WTC11 (cell line): ENCODE measurements around the gene GSTM4. TPM values are rescaled to one million over a fixed set of nuclear protein-coding genes. Genes with fewer than 3 reads are reported as not detected.
A peak's percentile ranks its signal among the peaks of the same experiment; 100 is the strongest.

ENCODE experiments used
- ATAC-seq: fragments of 200-7000 bp; cut with Tn5 transposase; 2 replicates; pipeline ENCODE4 v1.10.0; 2021; ENCODE audit warnings: mild to moderate bottlenecking, moderate library complexity
- CTCF ChIA-PET: fragments of 300-600 bp; sonication (Branson Sonifier 250); formaldehyde crosslinking; loops from one replicate; lab custom pipeline; 2021; ENCODE audit warnings: antibody characterized with exemption; lab: Charles Lee
- POLR2A ChIA-PET: fragments of 350-600 bp; sonication (Branson Sonifier 250); formaldehyde crosslinking; loops from one replicate; lab custom pipeline; 2021; ENCODE audit warnings: antibody characterized with exemption; lab: Charles Lee
- DNase-seq: peaks from one replicate; pipeline ENCODE4 v3.0.0; 2021; ENCODE audit warnings: low spot score
- H3K27ac Mint-ChIP-seq: 2 replicates; pipeline ENCODE4 v1.8.0; 2021; ENCODE audit warnings: mixed read lengths
- H3K27me3 Mint-ChIP-seq: 2 replicates; pipeline ENCODE4 v1.8.0; 2021; ENCODE audit warnings: low read depth, mild to moderate bottlenecking, moderate library complexity, mixed read lengths
- H3K36me3 Mint-ChIP-seq: 2 replicates; pipeline ENCODE4 v1.8.0; 2021; ENCODE audit warnings: mixed read lengths
- H3K4me1 Mint-ChIP-seq: 2 replicates; pipeline ENCODE4 v1.8.0; 2022; ENCODE audit warnings: mixed read lengths
- H3K4me3 Mint-ChIP-seq: 2 replicates; pipeline ENCODE4 v1.8.0; 2021; ENCODE audit warnings: mild to moderate bottlenecking, moderate library complexity, mixed read lengths
- H3K9me3 Mint-ChIP-seq: 2 replicates; pipeline ENCODE4 v1.8.0; 2021; ENCODE audit warnings: mixed read lengths
- AFF4 ChIP-seq: sonication (generic); formaldehyde crosslinking; IDR thresholded peaks from 2 replicates; pipeline ENCODE4 v1.8.1; 2023; ENCODE audit warnings: mild to moderate bottlenecking, missing genetic modification reagents, borderline replicate concordance
- ATF1 ChIP-seq: sonication (generic); formaldehyde crosslinking; IDR thresholded peaks from 2 replicates; pipeline ENCODE4 v1.8.1; 2023; ENCODE audit warnings: mild to moderate bottlenecking, moderate library complexity, missing genetic modification reagents
- ATF2 ChIP-seq: sonication (generic); formaldehyde crosslinking; IDR thresholded peaks from 2 replicates; pipeline ENCODE4 v1.8.1; 2022; ENCODE audit warnings: low read depth, missing genetic modification reagents, borderline replicate concordance
- CTCF ChIP-seq: fragments of 200-600 bp; IDR thresholded peaks from 2 replicates; pipeline ENCODE4 v1.8.0; 2022; ENCODE audit warnings: antibody characterized with exemption
- EMX1 ChIP-seq: fragments of 250-450 bp; sonication (Bioruptor Pico); IDR thresholded peaks from 2 replicates; pipeline ENCODE4 v1.8.0; 2021; ENCODE audit warnings: mild to moderate bottlenecking
- ERG ChIP-seq: fragments of 250-450 bp; sonication (Bioruptor Pico); IDR thresholded peaks from 2 replicates; pipeline ENCODE4 v1.8.0; 2021; ENCODE audit warnings: mild to moderate bottlenecking
- HMGA2 ChIP-seq: fragments of 250-450 bp; sonication (Bioruptor Pico); IDR thresholded peaks from 2 replicates; pipeline ENCODE4 v1.4.0; 2021; ENCODE audit warnings: mild to moderate bottlenecking, moderate library complexity
- MAX ChIP-seq: sonication (generic); formaldehyde crosslinking; IDR thresholded peaks from 2 replicates; pipeline ENCODE4 v1.8.0; 2022; ENCODE audit warnings: mild to moderate bottlenecking, missing genetic modification reagents
- NFE2L1 ChIP-seq: sonication (generic); formaldehyde crosslinking; IDR thresholded peaks from 2 replicates; pipeline ENCODE4 v1.8.1; 2023; ENCODE audit warnings: missing genetic modification reagents
- NR2C2 ChIP-seq: sonication (generic); formaldehyde crosslinking; IDR thresholded peaks from 2 replicates; pipeline ENCODE4 v1.8.0; 2022; ENCODE audit warnings: mild to moderate bottlenecking, missing genetic modification reagents
- SOX15 ChIP-seq: fragments of 250-450 bp; sonication (Bioruptor Pico); IDR thresholded peaks from 2 replicates; pipeline ENCODE4 v1.9.0; 2021; ENCODE audit warnings: mild to moderate bottlenecking
- TP53 ChIP-seq: sonication (generic); formaldehyde crosslinking; IDR thresholded peaks from 2 replicates; pipeline ENCODE4 v1.8.1; 2023; ENCODE audit warnings: mild to moderate bottlenecking, missing genetic modification reagents
- USF2 ChIP-seq: sonication (generic); formaldehyde crosslinking; IDR thresholded peaks from 2 replicates; pipeline ENCODE4 v1.8.1; 2023; ENCODE audit warnings: mild to moderate bottlenecking, missing genetic modification reagents, moderate library complexity
- ZNF219 ChIP-seq: sonication (generic); formaldehyde crosslinking; IDR thresholded peaks from 2 replicates; pipeline ENCODE4 v1.8.0; 2023; ENCODE audit warnings: missing genetic modification reagents, mild to moderate bottlenecking, borderline replicate concordance
- ZNF281 ChIP-seq: sonication (generic); formaldehyde crosslinking; IDR thresholded peaks from 2 replicates; pipeline ENCODE4 v1.8.0; 2023; ENCODE audit warnings: mild to moderate bottlenecking, missing genetic modification reagents
- ZNF396 ChIP-seq: fragments of 250-450 bp; sonication (Bioruptor Pico); IDR thresholded peaks from 2 replicates; pipeline ENCODE4 v1.8.0; 2021; ENCODE audit warnings: mild to moderate bottlenecking, moderate library complexity, borderline replicate concordance
- ZNF416 ChIP-seq: fragments of 250-450 bp; sonication (Bioruptor Pico); IDR thresholded peaks from 2 replicates; pipeline ENCODE4 v1.9.0; 2021; ENCODE audit warnings: mild to moderate bottlenecking, inconsistent platforms
- ZNF425 ChIP-seq: fragments of 250-450 bp; sonication (Bioruptor Pico); conservative IDR thresholded peaks from 2 replicates; pipeline ENCODE4 v1.9.0; 2021; ENCODE audit warnings: mild to moderate bottlenecking
- total RNA-seq: library from RNA; stranded (reverse); gene quantifications from 3 replicates; pipeline ENCODE4 v1.2.3, GENCODE V29; 2021

The GSTM4 gene
- total RNA-seq, 1 experiment from 2014 or later, result 16.7 TPM

- Mint-ChIP-seq H3K4me3 (no peak overlapping the region), H3K36me3 (peaks cover 11% of the 10 kb centered on the region), H3K27me3 (no peaks in the 10 kb centered on the region), H3K9me3 (no peaks in the 10 kb centered on the region), H3K27ac (peak overlapping the region; percentile 84; the same call in 1 of the 2 replicates), H3K4me1 (peaks cover 27% of the 10 kb centered on the region)
- ATAC-seq (no peak), DNase-seq (no peak)
- ChIA-PET POLR2A (no interaction called here), CTCF (interaction anchor here (1.2 to 1.7 kb wide), 3 partner anchors 18 to 137 kb away, joined by 4 to 7 read pairs (median 6); no protein-coding TSS in a partner anchor)
- TF ChIP-seq NFE2L1 (CRISPR knock-in tag) (no peak), ZNF416 (no peak), MAX (CRISPR knock-in tag) (no peak), ZNF396 (no peak), ZNF219 (CRISPR knock-in tag) (no peak), USF2 (CRISPR knock-in tag) (no peak), SOX15 (CRISPR knock-in tag) (no peak), TP53 (CRISPR knock-in tag) (no peak)
Measured at GRCh38 chr1:109634771-109635750, 20.8 kb upstream of the GSTM4 start.

GRCh38 chr1:109635862-109636200 is 20.1 kb upstream of the GSTM4 start:
- POLR2A ChIA-PET, result interaction anchor here (0.7 to 0.9 kb wide), 2 partner anchors 19 to 87 kb away, joined by 3 read pairs; partner anchors contain the start of gene GNAI3
- Mint-ChIP-seq H3K9me3 (no peaks in the 10 kb centered on the region), H3K4me1 (peaks cover 28% of the 10 kb centered on the region), H3K36me3 (peaks cover 7% of the 10 kb centered on the region), H3K27ac (peak overlapping the region; percentile 62; the same call in 1 of the 2 replicates), H3K27me3 (no peaks in the 10 kb centered on the region), H3K4me3 (peak overlapping the region; percentile 35; the same call in 1 of the 2 replicates)
- CTCF ChIA-PET, result interaction anchor here (1.0 to 6.5 kb wide), 12 partner anchors 15 to 394 kb away, joined by 3 to 129 read pairs (median 6); partner anchors contain the start of genes AHCYL1 and GNAI3
- ATAC-seq (peak; percentile 30), DNase-seq (no peak)
- TF ChIP-seq NR2C2 (CRISPR knock-in tag), result no peak
- TF ChIP-seq HMGA2 (CRISPR knock-in tag), result no peak
- TF ChIP-seq EMX1, result no peak
- TF ChIP-seq ATF1 (CRISPR knock-in tag), result no peak
- no peak for TF ChIP-seq ZNF281 (CRISPR knock-in tag)
- no peak for TF ChIP-seq ZNF425 (CRISPR knock-in tag)
- TF ChIP-seq AFF4, result no peak
- no peak for TF ChIP-seq NFE2L1 (CRISPR knock-in tag)
- TF ChIP-seq ATF2 (CRISPR knock-in tag), result no peak
- TF ChIP-seq ERG, result no peak
- no peak for TF ChIP-seq CTCF
